Neutrophil (primary cell): ENCODE data around the gene SEPHS2.

Experiments
- H3K27ac ChIP-seq: fragments of 200-600 bp; sonication (generic); 2 replicates; pipeline ENCODE4 v1.5.1; 2016; ENCODE audit warnings: mild to moderate bottlenecking, moderate library complexity
- H3K27me3 ChIP-seq: fragments of 200-600 bp; sonication (generic); 2 replicates; pipeline ENCODE4 v1.6.0; 2016; ENCODE audit warnings: mild to moderate bottlenecking
- H3K36me3 ChIP-seq: fragments of 200-600 bp; sonication (generic); 2 replicates; pipeline ENCODE4 v1.5.1; 2017
- H3K4me1 ChIP-seq, 2 experiments: fragments of 200-600 bp in 1 of 2; sonication (generic) in 1 of 2; 1 replicate in 1 of 2; 2 replicates in 1 of 2; pipeline versions ENCODE4 v1.5.1 to v1.6.1; 2013 to 2016; ENCODE audit warnings: low read depth in 1 of 2, low read length in 1 of 2, mild to moderate bottlenecking in 1 of 2, moderate library complexity in 1 of 2; ENCODE audit not compliant: control insufficient read depth in 1 of 2, insufficient read depth in 1 of 2
- H3K4me3 ChIP-seq, 2 experiments: fragments of 200-600 bp in 1 of 2; sonication (generic) in 1 of 2; 1 replicate in 1 of 2; 2 replicates in 1 of 2; pipeline ENCODE4 v1.5.1; 2013 to 2016; ENCODE audit warnings: low read depth in 1 of 2, low read length in 1 of 2, mild to moderate bottlenecking in 1 of 2, moderate library complexity in 1 of 2
- H3K9me3 ChIP-seq: fragments of 200-600 bp; sonication (generic); 2 replicates; pipeline ENCODE4 v1.5.1; 2016
- TF ChIP-seq, protein P1 (sequence below): fragments of 200-600 bp; sonication (generic); IDR thresholded peaks from 2 replicates; pipeline ENCODE4 v1.5.1; 2016; ENCODE audit warnings: antibody characterized with exemption

Gene SEPHS2

DNA sequence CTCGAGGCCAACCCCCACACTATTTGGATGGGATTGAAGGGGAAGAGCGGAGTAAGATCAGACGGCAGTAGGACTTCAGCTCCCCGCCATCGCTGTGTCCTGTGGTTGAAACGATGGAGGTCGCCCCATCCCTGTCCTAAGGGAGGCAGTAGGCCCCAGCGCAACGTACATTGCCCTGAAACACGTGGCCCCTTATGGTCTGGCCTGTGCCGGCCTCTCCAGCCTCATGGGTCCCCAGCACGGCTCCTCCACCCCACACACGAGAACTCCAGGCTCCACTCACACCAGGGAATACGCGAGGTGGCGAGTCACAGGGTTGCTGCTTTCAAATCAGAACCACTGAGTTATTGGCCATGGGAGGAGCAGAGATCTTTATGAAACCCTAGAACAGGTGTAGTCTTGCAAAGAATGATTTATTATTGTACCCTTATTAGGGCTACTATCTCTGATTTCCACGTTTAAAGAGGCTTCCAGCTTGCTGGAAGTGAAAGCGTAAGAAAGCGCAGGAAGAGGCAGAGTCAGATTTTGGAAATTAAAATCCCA, 15.2 kb downstream of the SEPHS2 start:
- peak overlapping the region; percentile 77 to 79 for H3K4me3 ChIP-seq
- no peaks in the 10 kb centered on the region for H3K9me3 ChIP-seq
- TF ChIP-seq, protein P1, sequence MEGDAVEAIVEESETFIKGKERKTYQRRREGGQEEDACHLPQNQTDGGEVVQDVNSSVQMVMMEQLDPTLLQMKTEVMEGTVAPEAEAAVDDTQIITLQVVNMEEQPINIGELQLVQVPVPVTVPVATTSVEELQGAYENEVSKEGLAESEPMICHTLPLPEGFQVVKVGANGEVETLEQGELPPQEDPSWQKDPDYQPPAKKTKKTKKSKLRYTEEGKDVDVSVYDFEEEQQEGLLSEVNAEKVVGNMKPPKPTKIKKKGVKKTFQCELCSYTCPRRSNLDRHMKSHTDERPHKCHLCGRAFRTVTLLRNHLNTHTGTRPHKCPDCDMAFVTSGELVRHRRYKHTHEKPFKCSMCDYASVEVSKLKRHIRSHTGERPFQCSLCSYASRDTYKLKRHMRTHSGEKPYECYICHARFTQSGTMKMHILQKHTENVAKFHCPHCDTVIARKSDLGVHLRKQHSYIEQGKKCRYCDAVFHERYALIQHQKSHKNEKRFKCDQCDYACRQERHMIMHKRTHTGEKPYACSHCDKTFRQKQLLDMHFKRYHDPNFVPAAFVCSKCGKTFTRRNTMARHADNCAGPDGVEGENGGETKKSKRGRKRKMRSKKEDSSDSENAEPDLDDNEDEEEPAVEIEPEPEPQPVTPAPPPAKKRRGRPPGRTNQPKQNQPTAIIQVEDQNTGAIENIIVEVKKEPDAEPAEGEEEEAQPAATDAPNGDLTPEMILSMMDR, result no peak
- H3K27me3 ChIP-seq, result no peaks in the 10 kb centered on the region
- H3K27ac ChIP-seq, result peak overlapping the region; percentile 74
- H3K4me1 ChIP-seq, result peaks cover 20 to 26% of the 10 kb centered on the region in 2 experiments
- H3K36me3 ChIP-seq, result no peaks in the 10 kb centered on the region

DNA sequence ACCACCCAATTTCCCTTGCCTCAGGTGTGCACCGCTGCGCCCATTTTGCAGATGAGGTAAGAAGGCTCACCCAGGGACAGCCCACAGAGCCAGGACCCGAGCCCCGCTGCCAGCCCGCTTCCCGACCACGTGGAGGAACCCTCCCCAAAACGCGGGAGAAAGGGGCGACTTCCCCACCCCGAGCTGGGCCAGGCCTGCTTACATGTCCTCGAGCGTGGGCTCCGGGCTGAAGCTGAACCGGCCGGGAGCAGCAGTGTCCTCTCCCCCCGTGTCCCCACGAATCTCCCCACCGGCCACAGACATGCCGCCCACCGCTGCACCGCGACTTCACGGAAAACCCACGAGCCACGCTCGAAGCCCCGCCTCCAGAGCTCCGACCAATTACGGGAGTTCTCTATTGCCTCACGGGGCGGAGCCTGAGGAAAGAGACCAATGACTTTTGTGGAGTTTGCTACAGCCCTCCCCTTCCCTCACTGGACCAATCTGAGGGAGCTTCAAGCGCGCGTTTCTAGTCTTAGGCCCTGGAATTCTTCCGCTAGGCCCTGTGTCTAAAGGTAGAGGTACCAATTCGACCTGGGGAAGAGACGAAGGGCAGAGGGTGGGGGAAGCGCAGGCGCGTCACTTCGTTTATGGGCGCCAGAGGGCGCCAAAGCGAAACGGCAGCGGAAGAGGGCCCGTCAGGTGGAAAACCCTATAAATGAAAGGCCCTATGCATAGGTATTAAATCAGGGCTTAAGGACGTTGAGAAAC, 15.8 kb downstream of the SEPHS2 start, which contains the start of gene DCTPP1:
Gene DCTPP1, minus strand, starts transcription at position 353 of the 750 bp plus-strand sequence. Its CDS starts 50 bp downstream, at position 303.
- peaks cover 20 to 26% of the 10 kb centered on the region in 2 experiments for H3K4me1 ChIP-seq
- no peaks in the 10 kb centered on the region for H3K27me3 ChIP-seq
- H3K27ac ChIP-seq, result peak within 1 kb of the TSS; percentile 74
- TF ChIP-seq, protein P1, result peak; percentile 95
- H3K4me3 ChIP-seq, result peak within 1 kb of the TSS; percentile 77 to 79
- H3K36me3 ChIP-seq, result no peaks in the 10 kb centered on the region
- no peaks in the 10 kb centered on the region for H3K9me3 ChIP-seq

DNA sequence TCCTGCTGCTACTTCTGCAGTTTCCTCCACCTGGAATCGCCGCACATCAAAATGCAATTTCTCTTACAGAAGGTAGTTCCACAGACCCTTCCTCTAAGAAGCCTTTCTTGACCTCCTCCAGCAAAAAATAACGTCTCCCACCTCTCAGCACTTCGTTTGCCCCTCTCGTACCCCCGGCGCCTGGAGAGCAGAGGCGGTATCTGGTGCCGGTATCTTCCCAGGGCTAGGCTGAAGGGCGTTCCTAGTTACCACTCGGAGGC, 16.3 kb downstream of the SEPHS2 start:
- Histone ChIP-seq H3K36me3 (peaks cover 1% of the 10 kb centered on the region), H3K4me3 (peak overlapping the region; percentile 77 to 79), H3K27ac (peak overlapping the region; percentile 74), H3K4me1 (peaks cover 20 to 26% of the 10 kb centered on the region in 2 experiments), H3K9me3 (no peaks in the 10 kb centered on the region), H3K27me3 (no peaks in the 10 kb centered on the region)
- TF ChIP-seq, protein P1, result no peak

DNA sequence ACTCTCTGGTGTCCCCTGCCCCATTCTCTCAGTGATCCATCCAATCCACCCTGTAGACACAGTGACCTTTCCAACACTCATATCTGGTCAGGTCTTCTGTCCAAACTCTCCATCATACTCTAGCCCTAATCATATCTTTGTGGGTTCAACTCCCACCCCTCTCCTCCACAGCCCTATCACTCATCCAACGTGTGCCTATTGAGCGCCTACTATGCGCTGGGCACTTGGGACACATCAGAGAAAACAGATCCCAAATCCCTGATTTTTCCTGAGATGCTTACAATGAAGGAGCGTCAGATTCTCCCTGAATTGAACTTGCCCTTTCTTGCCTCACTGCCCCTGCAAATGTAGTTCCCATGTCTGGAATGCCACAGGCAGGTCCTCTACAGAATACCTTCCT, 17.6 kb downstream of the SEPHS2 start:
- Histone ChIP-seq H3K4me3 (no peak overlapping the region), H3K27me3 (no peaks in the 10 kb centered on the region), H3K4me1 (peaks cover 20 to 26% of the 10 kb centered on the region in 2 experiments), H3K36me3 (peaks cover 6% of the 10 kb centered on the region), H3K9me3 (no peaks in the 10 kb centered on the region), H3K27ac (no peak overlapping the region)
- TF ChIP-seq, protein P1, result no peak

DNA sequence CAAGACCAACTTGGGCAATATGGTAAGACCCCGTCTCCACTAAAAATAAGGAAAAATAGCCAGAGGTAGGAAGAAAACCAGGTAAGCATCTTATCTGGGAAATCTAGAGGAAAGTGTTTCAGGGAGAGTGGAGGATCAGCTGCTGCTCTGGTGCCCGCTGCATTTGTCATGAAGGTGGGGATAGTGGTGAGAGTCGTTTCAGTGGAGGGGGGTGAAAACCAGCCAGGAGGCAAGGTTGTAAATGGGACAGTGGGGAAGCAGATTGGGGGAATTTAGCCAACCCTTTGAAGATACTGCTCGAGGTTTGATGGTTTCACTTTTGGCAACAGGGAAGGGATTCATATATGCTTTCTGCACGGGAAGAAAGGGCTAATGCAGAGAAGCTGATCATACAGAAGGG, 24.7 kb downstream of the SEPHS2 start:
- Histone ChIP-seq H3K27me3 (no peaks in the 10 kb centered on the region), H3K36me3 (peaks cover 6% of the 10 kb centered on the region), H3K27ac (no peak overlapping the region), H3K9me3 (no peaks in the 10 kb centered on the region), H3K4me1 (peaks cover 15 to 18% of the 10 kb centered on the region in 2 experiments), H3K4me3 (no peak overlapping the region)
- TF ChIP-seq, protein P1, result no peak
